Spleen (tissue), 11 donors: ENCODE data around the gene BIN2. TPM values are rescaled to one million over a fixed set of nuclear protein-coding genes. Genes with fewer than 3 reads are reported as not detected.
"Not testable (repeated sequence)": the region's sequence is repeated elsewhere in the genome, so short reads cannot be mapped to it uniquely, and the experiment has no call there.

Experiments used
- DNase-seq: peaks from one replicate; pipeline ENCODE4 v3.0.0-alpha.2; 2020
- H3K27ac ChIP-seq, 8 donors: fragments of 200-600 bp; sonication (generic) in 7 of 8; 1 replicate in 4 of 8; 2 replicates in 4 of 8; pipeline versions ENCODE4 v1.5.0 to v1.8.0; 2016 to 2021; ENCODE audit warnings: inconsistent platforms in 4 of 8, mild to moderate bottlenecking in 4 of 8, moderate library complexity in 1 of 8
- H3K27me3 ChIP-seq, 7 donors: fragments of 200-600 bp; sonication (generic) in 6 of 7; replicated peaks in 1 of 7; 1 replicate in 4 of 7; 2 replicates in 3 of 7; pipeline versions ENCODE4 v1.5.0 to v1.8.0; 2016 to 2021; ENCODE audit warnings: inconsistent platforms in 3 of 7, mild to moderate bottlenecking in 1 of 7
- H3K36me3 ChIP-seq, 6 donors: fragments of 200-600 bp; sonication (generic) in 5 of 6; 1 replicate in 4 of 6; 2 replicates in 2 of 6; pipeline versions ENCODE4 v1.5.0 to v1.8.0; 2016 to 2021; ENCODE audit warnings: inconsistent platforms in 2 of 6
- H3K4me1 ChIP-seq, 6 donors: fragments of 200-600 bp; sonication (generic) in 5 of 6; 1 replicate in 3 of 6; 2 replicates in 3 of 6; pipeline versions ENCODE4 v1.5.0 to v1.8.0; 2016 to 2021; ENCODE audit warnings: inconsistent platforms in 3 of 6
- H3K4me3 ChIP-seq, 8 donors: fragments of 200-600 bp; sonication (generic) in 7 of 8; 1 replicate in 4 of 8; 2 replicates in 4 of 8; pipeline versions ENCODE4 v1.5.0 to v1.8.0; 2016 to 2021; ENCODE audit warnings: inconsistent platforms in 4 of 8, mild to moderate bottlenecking in 4 of 8, moderate library complexity in 2 of 8
- H3K9me3 ChIP-seq, 8 donors: fragments of 200-600 bp; sonication (generic) in 7 of 8; 1 replicate in 4 of 8; 2 replicates in 4 of 8; pipeline versions ENCODE4 v1.5.0 to v1.8.0; 2016 to 2021; ENCODE audit warnings: inconsistent platforms in 4 of 8
- CTCF ChIP-seq, 11 experiments: fragments of 200-600 bp in 7 of 11; fragments of 450-650 bp in 4 of 11; sonication (generic) in 4 of 11; IDR thresholded peaks in 8 of 11; conservative IDR thresholded peaks in 3 of 11; 1 replicate in 7 of 11; 2 replicates in 4 of 11; pipeline versions ENCODE4 v1.4.0 to v1.8.0; 2016 to 2021; ENCODE audit warnings: antibody characterized with exemption in 11 of 11, inconsistent platforms in 4 of 11, mild to moderate bottlenecking in 1 of 11
- POLR2A ChIP-seq, 3 donors: fragments of 450-650 bp; IDR thresholded peaks; one replicate each; pipeline ENCODE4 v1.5.1; 2017; ENCODE audit warnings: antibody characterized with exemption in 3 of 3, mild to moderate bottlenecking in 1 of 3
- POLR2AphosphoS5 ChIP-seq, 3 donors: sonication (generic); formaldehyde crosslinking; IDR thresholded peaks; one replicate each; pipeline ENCODE4 v1.5.1; 2017; ENCODE audit warnings: antibody characterized with exemption in 3 of 3
- WGBS, 5 donors: extraction: QIAGEN DNeasy Blood & Tissue Kit in 3 of 5; methylation state at CpG; one replicate each; pipeline versions ENCODE4 v1.1.5 to v1.1.7; 2013 to 2018; 5-methylcytosine and 5-hydroxymethylcytosine counted together
- intact Hi-C: fragments of 100-400 bp; cut with DNase I; formaldehyde crosslinking; loops from one replicate; pipeline ENCODE4 v1.15.0; 2023; ENCODE audit warnings: low total_unique reads
- polyA plus RNA-seq, 3 donors: library from polyadenylated mRNA; stranded (reverse); fragments of 200-250 nt; gene quantifications; one replicate each; pipeline ENCODE4 v1.2.1, GENCODE V29; 2013
- total RNA-seq, 7 donors: library from RNA; depleted of rRNA in 3 of 7; stranded (reverse); fragments of >200 nt in 3 of 7; fragmentation: NEBNext Ultra II Directional in 4 of 7; extraction: Animal tissue kit (Norgen Biotek cat#: 25700) in 4 of 7; gene quantifications; one replicate each; pipeline versions ENCODE4 v1.1.0 to v1.2.1, GENCODE V29; 2016 to 2021
- donor health status: healthy with polysubstance abuse.
- donor health status: DM: no; HTN: no; CAD: no; lungs with moderate emphysema.
- donor health status: DM: no; HTN: no; CAD: no.
- donor health status: Bipolar disorder and iron deficiency.
- donor health status: healthy.
- donor health status: DM: no; HTN: no; CAD: no.
- donor health status: DM: yes; HTN: yes; CAD: no.

The BIN2 gene
- total and polyA plus RNA-seq, 10 donors, result 23.3 to 116 (median 80.3) TPM

GRCh38 chr12:51311389-51311788, 12.6 kb downstream of the BIN2 start:
- WGBS, 5 donors, result 90 to 100% (median 97%) methylated on average over 1 of the region's 1 CpG
- intact Hi-C loops, result no loop called here
- H3K4me3 ChIP-seq, result no peak overlapping the region
- no peak overlapping the region for H3K27ac ChIP-seq
- H3K27me3 ChIP-seq, result no peaks in the 10 kb centered on the region
- peaks cover 0 to 94% (median 12%) of the 10 kb centered on the region in 6 donors for H3K36me3 ChIP-seq
- TF ChIP-seq POLR2A (IDR thresholded peaks at IDR 0.05) (no peak), POLR2AphosphoS5 (IDR thresholded peaks at IDR 0.05) (no peak), CTCF (IDR thresholded peaks at IDR 0.05 in 8 of 11, conservative IDR thresholded peaks at IDR 0.05 in 3 of 11) (no peak)
- H3K9me3 ChIP-seq, result no peaks in the 10 kb centered on the region
- no peak for DNase-seq
- H3K4me1 ChIP-seq, result peaks cover 0 to 70% (median 4%) of the 10 kb centered on the region in 6 donors

- Histone ChIP-seq H3K36me3 (peaks cover 0 to 94% (median 18%) of the 10 kb centered on the region in 6 donors), H3K4me3 (no peak overlapping the region), H3K27me3 (no peaks in the 10 kb centered on the region), H3K27ac (peak overlapping the region in 2 of 8 donors; percentile 20 to 27), H3K9me3 (no peaks in the 10 kb centered on the region), H3K4me1 (peaks cover 0 to 63% (median 5%) of the 10 kb centered on the region in 6 donors)
- 75 to 86% (median 82%) methylated on average over 6 of the region's 6 CpGs for WGBS, 5 donors
- DNase-seq, result no peak
- intact Hi-C loops, result no loop called here
- no peak for TF ChIP-seq POLR2A (IDR thresholded peaks at IDR 0.05)
- TF ChIP-seq POLR2AphosphoS5 (IDR thresholded peaks at IDR 0.05), result no peak
- TF ChIP-seq CTCF (IDR thresholded peaks at IDR 0.05 in 8 of 11, conservative IDR thresholded peaks at IDR 0.05 in 3 of 11), result no peak
Observed at GRCh38 chr12:51307655-51308593, 16.1 kb downstream of the BIN2 start.

GRCh38 chr12:51306507-51306906, 17.5 kb downstream of the BIN2 start:
- no peaks in the 10 kb centered on the region for H3K9me3 ChIP-seq
- WGBS, 5 donors, result 59 to 82% (median 68%) methylated on average over 5 of the region's 5 CpGs
- H3K36me3 ChIP-seq, result peaks cover 0 to 94% (median 27%) of the 10 kb centered on the region in 6 donors
- H3K4me3 ChIP-seq, result no peak overlapping the region
- H3K27me3 ChIP-seq, result no peaks in the 10 kb centered on the region
- peak overlapping the region in 2 of 8 donors; percentile 34 to 42 for H3K27ac ChIP-seq
- peaks cover 0 to 49% (median 5%) of the 10 kb centered on the region in 6 donors for H3K4me1 ChIP-seq
- TF ChIP-seq POLR2A (IDR thresholded peaks at IDR 0.05) (no peak), POLR2AphosphoS5 (IDR thresholded peaks at IDR 0.05) (no peak), CTCF (IDR thresholded peaks at IDR 0.05 in 8 of 11, conservative IDR thresholded peaks at IDR 0.05 in 3 of 11) (no peak)
- DNase-seq, result no peak
- intact Hi-C loops, result no loop called here

GRCh38 chr12:51300768-51301167, 23.2 kb downstream of the BIN2 start:
- H3K36me3 ChIP-seq, result peaks cover 0 to 97% (median 64%) of the 10 kb centered on the region in 6 donors
- H3K27me3 ChIP-seq, intact Hi-C loops, H3K4me1 ChIP-seq, DNase-seq, H3K4me3 ChIP-seq, H3K27ac ChIP-seq, H3K9me3 ChIP-seq: not testable (repeated sequence)
- WGBS, 5 donors, result 88 to 94% (median 92%) methylated on average over 10 of the region's 10 CpGs
